Measurements from ENCODE around the gene STAB2.

STAB2 gene

GRCh38 chr12:103748875-103749274, 161.8 kb downstream of the STAB2 start:
- Histone ChIP-seq H3K27ac (ENCODE audit: low read depth, low read length) (no peak overlapping the region), H3K36me3 (ENCODE audit: control insufficient read depth in 1 of 2, insufficient read depth in 2 of 2, low read length in 2 of 2) (no peaks in the 10 kb centered on the region), H3K4me3 (ENCODE audit: low read depth in 1 of 2, low read length in 2 of 2) (no peak overlapping the region), H3K4me1 (ENCODE audit: control insufficient read depth in 1 of 2, insufficient read depth in 2 of 2, low read length in 2 of 2) (no peaks in the 10 kb centered on the region), H3K27me3 (ENCODE audit: control insufficient read depth in 1 of 2, insufficient read depth in 2 of 2, low read length in 2 of 2) (no peaks in the 10 kb centered on the region), H3K9ac (ENCODE audit: low read depth in 1 of 2, low read length in 2 of 2) (no peak overlapping the region), H3K9me3 (ENCODE audit: control insufficient read depth in 1 of 2, low read length in 2 of 2) (no peaks in the 10 kb centered on the region)

GRCh38 chr12:103751171-103751570, 164.1 kb downstream of the STAB2 start:
- no peaks in the 10 kb centered on the region for H3K27me3 ChIP-seq (ENCODE audit: control insufficient read depth in 1 of 2, insufficient read depth in 2 of 2, low read length in 2 of 2)
- H3K4me3 ChIP-seq (ENCODE audit: low read depth in 1 of 2, low read length in 2 of 2): no peak overlapping the region
- H3K9me3 ChIP-seq (ENCODE audit: control insufficient read depth in 1 of 2, low read length in 2 of 2): no peaks in the 10 kb centered on the region
- H3K4me1 ChIP-seq (ENCODE audit: control insufficient read depth in 1 of 2, insufficient read depth in 2 of 2, low read length in 2 of 2): no peaks in the 10 kb centered on the region
- H3K9ac ChIP-seq (ENCODE audit: low read depth in 1 of 2, low read length in 2 of 2): no peak overlapping the region
- no peak overlapping the region for H3K27ac ChIP-seq (ENCODE audit: low read depth, low read length)
- H3K36me3 ChIP-seq (ENCODE audit: control insufficient read depth in 1 of 2, insufficient read depth in 2 of 2, low read length in 2 of 2): no peaks in the 10 kb centered on the region

GRCh38 chr12:103751600-103751999, 164.5 kb downstream of the STAB2 start:
- no peak overlapping the region for H3K27ac ChIP-seq (ENCODE audit: low read depth, low read length)
- H3K9me3 ChIP-seq (ENCODE audit: control insufficient read depth in 1 of 2, low read length in 2 of 2): no peaks in the 10 kb centered on the region
- no peak overlapping the region for H3K9ac ChIP-seq (ENCODE audit: low read depth in 1 of 2, low read length in 2 of 2)
- H3K27me3 ChIP-seq (ENCODE audit: control insufficient read depth in 1 of 2, insufficient read depth in 2 of 2, low read length in 2 of 2): no peaks in the 10 kb centered on the region
- H3K36me3 ChIP-seq (ENCODE audit: control insufficient read depth in 1 of 2, insufficient read depth in 2 of 2, low read length in 2 of 2): no peaks in the 10 kb centered on the region
- H3K4me1 ChIP-seq (ENCODE audit: control insufficient read depth in 1 of 2, insufficient read depth in 2 of 2, low read length in 2 of 2): no peaks in the 10 kb centered on the region
- no peak overlapping the region for H3K4me3 ChIP-seq (ENCODE audit: low read depth in 1 of 2, low read length in 2 of 2)

- H3K9me3 ChIP-seq (ENCODE audit: control insufficient read depth in 1 of 2, low read length in 2 of 2): no peaks in the 10 kb centered on the region
- H3K27me3 ChIP-seq (ENCODE audit: control insufficient read depth in 1 of 2, insufficient read depth in 2 of 2, low read length in 2 of 2): no peaks in the 10 kb centered on the region
- H3K27ac ChIP-seq (ENCODE audit: low read depth, low read length): no peak overlapping the region
- H3K9ac ChIP-seq (ENCODE audit: low read depth in 1 of 2, low read length in 2 of 2): no peak overlapping the region
- H3K36me3 ChIP-seq (ENCODE audit: control insufficient read depth in 1 of 2, insufficient read depth in 2 of 2, low read length in 2 of 2): no peaks in the 10 kb centered on the region
- H3K4me1 ChIP-seq (ENCODE audit: control insufficient read depth in 1 of 2, insufficient read depth in 2 of 2, low read length in 2 of 2): no peaks in the 10 kb centered on the region
- no peak overlapping the region for H3K4me3 ChIP-seq (ENCODE audit: low read depth in 1 of 2, low read length in 2 of 2)
These were observed 168.4 kb downstream of the STAB2 start for GRCh38 chr12:103755425-103755824.

GRCh38 chr12:103756443-103756842, 169.4 kb downstream of the STAB2 start:
- Histone ChIP-seq H3K4me3 (ENCODE audit: low read depth in 1 of 2, low read length in 2 of 2) (no peak overlapping the region), H3K27ac (ENCODE audit: low read depth, low read length) (no peak overlapping the region), H3K9ac (ENCODE audit: low read depth in 1 of 2, low read length in 2 of 2) (no peak overlapping the region), H3K4me1 (ENCODE audit: control insufficient read depth in 1 of 2, insufficient read depth in 2 of 2, low read length in 2 of 2) (no peaks in the 10 kb centered on the region), H3K9me3 (ENCODE audit: control insufficient read depth in 1 of 2, low read length in 2 of 2) (no peaks in the 10 kb centered on the region), H3K36me3 (ENCODE audit: control insufficient read depth in 1 of 2, insufficient read depth in 2 of 2, low read length in 2 of 2) (no peaks in the 10 kb centered on the region), H3K27me3 (ENCODE audit: control insufficient read depth in 1 of 2, insufficient read depth in 2 of 2, low read length in 2 of 2) (no peaks in the 10 kb centered on the region)

GRCh38 chr12:103757248-103757647, 170.2 kb downstream of the STAB2 start:
- Histone ChIP-seq H3K27me3 (ENCODE audit: control insufficient read depth in 1 of 2, insufficient read depth in 2 of 2, low read length in 2 of 2) (no peaks in the 10 kb centered on the region), H3K4me1 (ENCODE audit: control insufficient read depth in 1 of 2, insufficient read depth in 2 of 2, low read length in 2 of 2) (no peaks in the 10 kb centered on the region), H3K36me3 (ENCODE audit: control insufficient read depth in 1 of 2, insufficient read depth in 2 of 2, low read length in 2 of 2) (no peaks in the 10 kb centered on the region), H3K9me3 (ENCODE audit: control insufficient read depth in 1 of 2, low read length in 2 of 2) (no peaks in the 10 kb centered on the region), H3K4me3 (ENCODE audit: low read depth in 1 of 2, low read length in 2 of 2) (no peak overlapping the region), H3K9ac (ENCODE audit: low read depth in 1 of 2, low read length in 2 of 2) (no peak overlapping the region), H3K27ac (ENCODE audit: low read depth, low read length) (no peak overlapping the region)

- no peaks in the 10 kb centered on the region for H3K27me3 ChIP-seq (ENCODE audit: control insufficient read depth in 1 of 2, insufficient read depth in 2 of 2, low read length in 2 of 2)
- H3K9me3 ChIP-seq (ENCODE audit: control insufficient read depth in 1 of 2, low read length in 2 of 2): no peaks in the 10 kb centered on the region
- no peak overlapping the region for H3K4me3 ChIP-seq (ENCODE audit: low read depth in 1 of 2, low read length in 2 of 2)
- no peaks in the 10 kb centered on the region for H3K4me1 ChIP-seq (ENCODE audit: control insufficient read depth in 1 of 2, insufficient read depth in 2 of 2, low read length in 2 of 2)
- peaks cover 0 to 1% of the 10 kb centered on the region in 2 donors for H3K36me3 ChIP-seq (ENCODE audit: control insufficient read depth in 1 of 2, insufficient read depth in 2 of 2, low read length in 2 of 2)
- H3K9ac ChIP-seq (ENCODE audit: low read depth in 1 of 2, low read length in 2 of 2): no peak overlapping the region
- no peak overlapping the region for H3K27ac ChIP-seq (ENCODE audit: low read depth, low read length)
These were observed 171.4 kb downstream of the STAB2 start for GRCh38 chr12:103758310-103759089.

- Histone ChIP-seq H3K36me3 (ENCODE audit: control insufficient read depth in 1 of 2, insufficient read depth in 2 of 2, low read length in 2 of 2) (peaks cover 4 to 7% of the 10 kb centered on the region in 2 donors), H3K27ac (ENCODE audit: low read depth, low read length) (no peak overlapping the region), H3K27me3 (ENCODE audit: control insufficient read depth in 1 of 2, insufficient read depth in 2 of 2, low read length in 2 of 2) (no peaks in the 10 kb centered on the region), H3K4me1 (ENCODE audit: control insufficient read depth in 1 of 2, insufficient read depth in 2 of 2, low read length in 2 of 2) (no peaks in the 10 kb centered on the region), H3K9ac (ENCODE audit: low read depth in 1 of 2, low read length in 2 of 2) (no peak overlapping the region), H3K4me3 (ENCODE audit: low read depth in 1 of 2, low read length in 2 of 2) (no peak overlapping the region), H3K9me3 (ENCODE audit: control insufficient read depth in 1 of 2, low read length in 2 of 2) (no peaks in the 10 kb centered on the region)
These were observed 175.4 kb downstream of the STAB2 start for GRCh38 chr12:103762473-103762872.

- Histone ChIP-seq H3K27me3 (ENCODE audit: control insufficient read depth in 1 of 2, insufficient read depth in 2 of 2, low read length in 2 of 2) (no peaks in the 10 kb centered on the region), H3K4me1 (ENCODE audit: control insufficient read depth in 1 of 2, insufficient read depth in 2 of 2, low read length in 2 of 2) (no peaks in the 10 kb centered on the region), H3K36me3 (ENCODE audit: control insufficient read depth in 1 of 2, insufficient read depth in 2 of 2, low read length in 2 of 2) (peaks cover 4 to 7% of the 10 kb centered on the region in 2 donors), H3K27ac (ENCODE audit: low read depth, low read length) (no peak overlapping the region), H3K9ac (ENCODE audit: low read depth in 1 of 2, low read length in 2 of 2) (no peak overlapping the region), H3K9me3 (ENCODE audit: control insufficient read depth in 1 of 2, low read length in 2 of 2) (no peaks in the 10 kb centered on the region), H3K4me3 (ENCODE audit: low read depth in 1 of 2, low read length in 2 of 2) (no peak overlapping the region)
These were observed 178.2 kb downstream of the STAB2 start for GRCh38 chr12:103765322-103765721.

GRCh38 chr12:103766028-103766427, 179.0 kb downstream of the STAB2 start:
- no peaks in the 10 kb centered on the region for H3K9me3 ChIP-seq (ENCODE audit: control insufficient read depth in 1 of 2, low read length in 2 of 2)
- H3K9ac ChIP-seq (ENCODE audit: low read depth in 1 of 2, low read length in 2 of 2): no peak overlapping the region
- H3K4me1 ChIP-seq (ENCODE audit: control insufficient read depth in 1 of 2, insufficient read depth in 2 of 2, low read length in 2 of 2): no peaks in the 10 kb centered on the region
- H3K36me3 ChIP-seq (ENCODE audit: control insufficient read depth in 1 of 2, insufficient read depth in 2 of 2, low read length in 2 of 2): peaks cover 4 to 7% of the 10 kb centered on the region in 2 donors
- H3K4me3 ChIP-seq (ENCODE audit: low read depth in 1 of 2, low read length in 2 of 2): no peak overlapping the region
- H3K27ac ChIP-seq (ENCODE audit: low read depth, low read length): no peak overlapping the region
- H3K27me3 ChIP-seq (ENCODE audit: control insufficient read depth in 1 of 2, insufficient read depth in 2 of 2, low read length in 2 of 2): no peaks in the 10 kb centered on the region

Data from duodenal mucosa (tissue), 2 donors.